Endothelial cell of umbilical vein (primary cell): ENCODE results near the gene DNAJB13.

Experiments used
- EZH2 ChIP-seq: IDR thresholded peaks from 2 replicates; pipeline ENCODE4 v1.6.1; 2012; ENCODE audit warnings: borderline replicate concordance, low read depth, mild to moderate bottlenecking, moderate library complexity, low read length, inconsistent platforms; ENCODE audit not compliant: severe bottlenecking
- GATA2 ChIP-seq: IDR thresholded peaks from 2 replicates; pipeline ENCODE4 v1.7.0; 2011; ENCODE audit warnings: low read depth, mild to moderate bottlenecking, moderate library complexity, mixed read lengths, low read length; ENCODE audit not compliant: insufficient read length, insufficient read depth
- JUN ChIP-seq: IDR thresholded peaks from 2 replicates; pipeline ENCODE4 v1.6.1; 2011; ENCODE audit warnings: borderline replicate concordance, low read depth; ENCODE audit not compliant: insufficient read length, insufficient read depth
- MYC ChIP-seq: IDR thresholded peaks from one replicate; pipeline ENCODE4 v1.6.1; 2011; ENCODE audit warnings: mild to moderate bottlenecking, low read depth, low read length
- POLR2A ChIP-seq: IDR thresholded peaks from 2 replicates; pipeline ENCODE4 v1.6.1; 2012; ENCODE audit warnings: low read depth, mild to moderate bottlenecking, control low read depth, low read length
- POLR2AphosphoS5 ChIP-seq: IDR thresholded peaks from 2 replicates; pipeline ENCODE4 v1.6.1; 2012; ENCODE audit warnings: low read depth, mild to moderate bottlenecking, control low read depth, low read length, moderate library complexity; ENCODE audit not compliant: insufficient read depth
- TF ChIP-seq, protein P1 (sequence below), 2 donors: IDR thresholded peaks; 1 replicate in 1 of 2; 2 replicates in 1 of 2; pipeline ENCODE4 v1.5.1; 2011; ENCODE audit warnings: low read length in 2 of 2, mild to moderate bottlenecking in 2 of 2, moderate library complexity in 2 of 2, control low read depth in 1 of 2, inconsistent platforms in 1 of 2, low read depth in 1 of 2; ENCODE audit not compliant: insufficient read depth in 1 of 2; ENCODE audit errors: extremely low read depth in 1 of 2
- TF ChIP-seq, protein P2 (sequence below): IDR thresholded peaks from 2 replicates; pipeline ENCODE4 v1.6.1; 2011; ENCODE audit not compliant: insufficient read depth, insufficient read length

DNA sequence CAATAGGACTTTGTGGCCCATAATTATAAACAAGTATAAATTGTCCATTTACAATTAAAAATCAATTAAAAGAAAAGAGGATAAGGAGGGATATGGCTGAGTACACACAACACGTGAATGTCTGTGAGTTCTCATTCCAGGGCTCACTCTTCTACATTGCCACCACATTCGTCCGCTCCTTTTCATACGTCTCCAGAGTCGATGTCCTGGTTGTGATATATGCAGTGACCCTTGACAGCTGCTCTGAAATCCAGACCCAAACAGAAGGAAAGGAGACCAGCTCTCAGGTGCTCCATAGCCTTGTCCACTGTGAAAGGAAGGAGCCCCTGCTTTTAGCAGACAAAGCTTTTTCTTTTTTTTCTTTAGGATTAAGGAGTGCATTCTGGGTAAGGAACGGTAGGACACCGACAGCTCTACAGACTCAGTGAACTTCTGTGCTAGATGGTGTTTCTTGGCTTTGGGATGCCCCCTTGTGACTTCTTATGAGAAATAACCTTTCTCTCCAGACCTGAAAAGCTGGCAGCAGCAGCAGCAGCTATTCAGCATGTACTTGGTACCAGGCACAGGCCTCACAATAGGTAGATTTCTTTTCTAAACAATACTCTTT, 19.7 kb upstream of the DNAJB13 start:
- TF ChIP-seq, protein P1, sequence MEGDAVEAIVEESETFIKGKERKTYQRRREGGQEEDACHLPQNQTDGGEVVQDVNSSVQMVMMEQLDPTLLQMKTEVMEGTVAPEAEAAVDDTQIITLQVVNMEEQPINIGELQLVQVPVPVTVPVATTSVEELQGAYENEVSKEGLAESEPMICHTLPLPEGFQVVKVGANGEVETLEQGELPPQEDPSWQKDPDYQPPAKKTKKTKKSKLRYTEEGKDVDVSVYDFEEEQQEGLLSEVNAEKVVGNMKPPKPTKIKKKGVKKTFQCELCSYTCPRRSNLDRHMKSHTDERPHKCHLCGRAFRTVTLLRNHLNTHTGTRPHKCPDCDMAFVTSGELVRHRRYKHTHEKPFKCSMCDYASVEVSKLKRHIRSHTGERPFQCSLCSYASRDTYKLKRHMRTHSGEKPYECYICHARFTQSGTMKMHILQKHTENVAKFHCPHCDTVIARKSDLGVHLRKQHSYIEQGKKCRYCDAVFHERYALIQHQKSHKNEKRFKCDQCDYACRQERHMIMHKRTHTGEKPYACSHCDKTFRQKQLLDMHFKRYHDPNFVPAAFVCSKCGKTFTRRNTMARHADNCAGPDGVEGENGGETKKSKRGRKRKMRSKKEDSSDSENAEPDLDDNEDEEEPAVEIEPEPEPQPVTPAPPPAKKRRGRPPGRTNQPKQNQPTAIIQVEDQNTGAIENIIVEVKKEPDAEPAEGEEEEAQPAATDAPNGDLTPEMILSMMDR (IDR thresholded peaks at IDR 0.05; ENCODE audit: extremely low read depth in 1 of 2, insufficient read depth in 1 of 2, low read depth in 1 of 2, low read length in 2 of 2) = peak; percentile 37 to 55
- TF ChIP-seq POLR2A (no peak), MYC (no peak), EZH2 (no peak), JUN (no peak), POLR2AphosphoS5 (no peak), GATA2 (no peak)
- TF ChIP-seq, protein P2, sequence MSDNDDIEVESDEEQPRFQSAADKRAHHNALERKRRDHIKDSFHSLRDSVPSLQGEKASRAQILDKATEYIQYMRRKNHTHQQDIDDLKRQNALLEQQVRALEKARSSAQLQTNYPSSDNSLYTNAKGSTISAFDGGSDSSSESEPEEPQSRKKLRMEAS = no peak
